Pancreas (tissue), 10 donors: Measurements from ENCODE around the gene GAB2. TPM values are rescaled to one million over a fixed set of nuclear protein-coding genes. Genes with fewer than 3 reads are reported as not detected.
"Not testable (repeated sequence)": the region's sequence is repeated elsewhere in the genome, so short reads cannot be mapped to it uniquely, and the experiment has no call there.

ENCODE experiments used
- ATAC-seq, 4 donors: fragments of 200-7000 bp; cut with Tn5 transposase; one replicate each; pipeline versions ENCODE4 v1.8.0 to v1.9.1; 2020; ENCODE audit warnings: mild to moderate bottlenecking in 4 of 4, moderate library complexity in 4 of 4
- DNase-seq, 6 donors: peaks; one replicate each; pipeline ENCODE4 v3.0.0-alpha.2; 2020
- FAIRE-seq: peaks from 2 replicates; lab custom pipeline; 2012; peaks lifted over from hg19 to GRCh38; lab: Jason Lieb, UNC
- H3K27ac ChIP-seq, 4 donors: fragments of 200-600 bp; sonication (generic); 1 replicate in 3 of 4; 2 replicates in 1 of 4; pipeline versions ENCODE4 v1.5.0 to v1.8.0; 2020
- H3K27me3 ChIP-seq, 4 donors: fragments of 200-600 bp; one replicate each; pipeline ENCODE4 v1.8.0; 2021
- H3K36me3 ChIP-seq, 3 donors: fragments of 200-600 bp; sonication (generic) in 1 of 3; one replicate each; pipeline versions ENCODE4 v1.5.0 to v1.8.0; 2020 to 2021
- H3K4me1 ChIP-seq, 3 donors: fragments of 200-600 bp; one replicate each; pipeline ENCODE4 v1.8.0; 2021
- H3K4me3 ChIP-seq, 4 donors: fragments of 200-600 bp; sonication (generic) in 2 of 4; one replicate each; pipeline versions ENCODE4 v1.5.0 to v1.8.0; 2020 to 2021
- H3K9me3 ChIP-seq, 4 donors: fragments of 200-600 bp; one replicate each; pipeline ENCODE4 v1.8.0; 2021
- CTCF ChIP-seq, 4 donors: fragments of 200-600 bp; sonication (generic) in 3 of 4; IDR thresholded peaks; one replicate each; pipeline versions ENCODE4 v1.5.0 to v1.8.0; 2021; ENCODE audit warnings: antibody characterized with exemption in 4 of 4
- WGBS, 2 donors: extraction: QIAGEN DNeasy Blood & Tissue Kit; methylation state at CpG; one replicate each; pipeline ENCODE4 v1.1.7; 2013; 5-methylcytosine and 5-hydroxymethylcytosine counted together
- intact Hi-C, 3 donors: fragments of 100-400 bp; cut with DNase I; formaldehyde crosslinking; loops; one replicate each; pipeline versions ENCODE4 v1.11.1 to v1.14.2; 2022
- polyA plus RNA-seq, 2 donors: library from polyadenylated mRNA; stranded (reverse); fragments of 200-250 nt; gene quantifications; one replicate each; pipeline ENCODE4 v1.2.3, GENCODE V29; 2013
- total RNA-seq, 6 donors: library from RNA; stranded (reverse); fragmentation: NEBNext Ultra II Directional in 4 of 6; extraction: Animal tissue kit (Norgen Biotek cat#: 25700) in 4 of 6; gene quantifications; one replicate each; pipeline versions ENCODE4 v1.2.1 to v1.2.4, GENCODE V29; 2021 to 2023
- donor health status: healthy with polysubstance abuse.
- donor health status: DM: no; HTN: no; CAD: no; lungs with moderate emphysema.
- donor health status: DM: no; HTN: no; CAD: no.
- donor health status: control.
- donor health status: control.
- donor health status: Bipolar disorder and iron deficiency.
- donor health status: DM: yes; HTN: yes; CAD: no.
- donor health status: DM: no; HTN: no; CAD: no.
- donor health status: DM: no; HTN: no; CAD: no.
- donor health status: DM: yes; HTN: yes; CAD: no.

Gene GAB2
- total and polyA plus RNA-seq, 8 donors, result 3.1 to 17.8 (median 9.4) TPM

GRCh38 chr11:78274739-78275138 is 142.9 kb downstream of the GAB2 start:
- 43 to 61% methylated on average over 3 of the region's 3 CpGs for WGBS, 2 donors
- DNase-seq (no peak), FAIRE-seq (no peak), ATAC-seq (no peak)
- Histone ChIP-seq H3K27ac (no peak overlapping the region), H3K27me3 (no peaks in the 10 kb centered on the region), H3K36me3 (no peaks in the 10 kb centered on the region), H3K4me3 (no peak overlapping the region), H3K9me3 (no peaks in the 10 kb centered on the region), H3K4me1 (peaks cover 7 to 15% (median 15%) of the 10 kb centered on the region in 3 donors)
- no peak for TF ChIP-seq CTCF (IDR thresholded peaks at IDR 0.05)
- intact Hi-C loops, result no loop called here

- FAIRE-seq, intact Hi-C loops, ATAC-seq: not testable (repeated sequence)
These were observed 144.9 kb downstream of the GAB2 start for GRCh38 chr11:78272625-78273269.

GRCh38 chr11:78271801-78272200 is 145.8 kb downstream of the GAB2 start:
- FAIRE-seq, ATAC-seq, intact Hi-C loops, H3K27me3 ChIP-seq, H3K36me3 ChIP-seq, H3K4me1 ChIP-seq, H3K9me3 ChIP-seq, H3K4me3 ChIP-seq, DNase-seq, H3K27ac ChIP-seq: not testable (repeated sequence)
- 78 to 86% methylated on average over 2 of the region's 2 CpGs for WGBS, 2 donors

More at GRCh38 chr11:78272625-78273269, 144.9 kb downstream of the GAB2 start:
- not testable (repeated sequence) for H3K9me3 ChIP-seq, H3K27me3 ChIP-seq, H3K36me3 ChIP-seq, H3K4me3 ChIP-seq, H3K27ac ChIP-seq, DNase-seq
- 98 to 99% methylated on average over 6 of the region's 6 CpGs for WGBS, 2 donors
- peaks cover 4 to 11% (median 9%) of the 10 kb centered on the region in 3 donors for H3K4me1 ChIP-seq

GRCh38 chr11:78270971-78271370 is 146.6 kb downstream of the GAB2 start:
- no peaks in the 10 kb centered on the region for H3K27me3 ChIP-seq
- ATAC-seq (no peak), DNase-seq (no peak), FAIRE-seq (no peak)
- no peaks in the 10 kb centered on the region for H3K4me1 ChIP-seq
- H3K4me3 ChIP-seq, result no peak overlapping the region
- no peak for TF ChIP-seq CTCF (IDR thresholded peaks at IDR 0.05)
- WGBS, 2 donors, result 95% methylated on average over 2 of the region's 2 CpGs
- H3K27ac ChIP-seq, result no peak overlapping the region
- intact Hi-C loops, result no loop called here
- no peaks in the 10 kb centered on the region for H3K9me3 ChIP-seq
- no peaks in the 10 kb centered on the region for H3K36me3 ChIP-seq

- ATAC-seq, result no peak
- Histone ChIP-seq H3K4me1 (no peaks in the 10 kb centered on the region), H3K36me3 (no peaks in the 10 kb centered on the region), H3K9me3 (no peaks in the 10 kb centered on the region), H3K27ac (no peak overlapping the region), H3K4me3 (no peak overlapping the region), H3K27me3 (no peaks in the 10 kb centered on the region)
- intact Hi-C loops, result no loop called here
- TF ChIP-seq CTCF (IDR thresholded peaks at IDR 0.05), result no peak
- 91 to 92% methylated on average over 7 of the region's 7 CpGs for WGBS, 2 donors
- FAIRE-seq, result no peak
- DNase-seq, result no peak
These were observed 147.8 kb downstream of the GAB2 start for GRCh38 chr11:78269806-78270205.
